ENCODE data around the gene PALD1. TPM values are rescaled to one million over a fixed set of nuclear protein-coding genes. Genes with fewer than 3 reads are reported as not detected.

The PALD1 gene
- total and polyA plus RNA-seq, 9 of the 15 experiments (the other 6 are each of a cell fraction or from before 2014, with no cell fraction given) = 0.03 to 0.29 (median 0.09) TPM; not detected in 2

DNA sequence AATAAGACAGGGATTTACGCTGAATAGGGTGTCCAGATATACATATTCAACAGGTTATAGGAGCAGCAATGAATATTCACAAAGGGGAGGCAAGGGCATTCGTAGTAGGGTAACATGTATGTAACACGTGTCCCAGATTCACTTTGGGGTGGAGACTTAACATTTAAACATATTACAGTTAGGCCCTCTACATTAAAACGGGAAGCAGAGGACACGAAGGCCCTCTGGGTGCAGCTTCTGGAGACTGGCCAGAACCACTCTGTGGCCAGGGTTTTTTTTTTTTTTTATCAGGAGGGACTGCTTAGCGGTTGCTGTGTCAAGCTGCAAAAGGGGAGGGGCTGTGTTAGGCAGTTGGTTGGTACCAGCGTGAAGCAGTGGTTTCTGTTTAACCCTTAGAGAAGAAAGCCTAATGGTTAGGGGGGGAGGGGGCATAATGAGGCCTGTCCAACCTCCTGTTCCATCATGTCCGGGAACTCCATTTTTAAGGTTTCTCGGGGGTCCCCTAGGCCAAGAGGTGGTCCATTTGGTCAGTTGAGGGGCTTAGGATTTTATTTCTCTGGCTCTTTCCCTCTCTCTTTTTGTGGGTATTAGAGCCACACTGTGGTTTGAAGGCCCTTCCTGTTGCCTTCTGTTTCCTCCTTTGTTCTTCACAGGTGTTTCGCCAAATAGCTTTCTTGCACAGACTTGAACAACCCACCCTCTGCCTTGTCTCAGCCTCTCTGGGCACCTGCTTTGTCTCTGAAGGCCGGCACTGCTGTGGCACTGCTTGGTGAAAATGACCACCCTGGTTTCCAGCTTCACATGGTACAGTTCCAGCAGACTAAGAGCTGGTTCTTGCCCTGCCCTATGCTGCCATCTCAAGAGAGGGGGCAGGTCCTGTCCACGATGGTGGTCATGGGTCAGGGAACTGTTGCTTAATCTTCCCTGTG lies 97.6 kb downstream of the PALD1 start (continued):
- TF ChIP-seq, protein P1, sequence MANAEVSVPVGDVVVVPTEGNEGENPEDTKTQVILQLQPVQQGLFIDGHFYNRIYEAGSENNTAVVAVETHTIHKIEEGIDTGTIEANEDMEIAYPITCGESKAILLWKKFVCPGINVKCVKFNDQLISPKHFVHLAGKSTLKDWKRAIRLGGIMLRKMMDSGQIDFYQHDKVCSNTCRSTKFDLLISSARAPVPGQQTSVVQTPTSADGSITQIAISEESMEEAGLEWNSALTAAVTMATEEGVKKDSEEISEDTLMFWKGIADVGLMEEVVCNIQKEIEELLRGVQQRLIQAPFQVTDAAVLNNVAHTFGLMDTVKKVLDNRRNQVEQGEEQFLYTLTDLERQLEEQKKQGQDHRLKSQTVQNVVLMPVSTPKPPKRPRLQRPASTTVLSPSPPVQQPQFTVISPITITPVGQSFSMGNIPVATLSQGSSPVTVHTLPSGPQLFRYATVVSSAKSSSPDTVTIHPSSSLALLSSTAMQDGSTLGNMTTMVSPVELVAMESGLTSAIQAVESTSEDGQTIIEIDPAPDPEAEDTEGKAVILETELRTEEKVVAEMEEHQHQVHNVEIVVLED (CRISPR knock-in tag; IDR thresholded peaks at IDR 0.05) = no peak
- TF ChIP-seq ZNF780A (CRISPR knock-in tag; IDR thresholded peaks at IDR 0.05) = no peak
- no peak for TF ChIP-seq MCM3 (IDR thresholded peaks at IDR 0.05)
- 0 out of 2 replicates have a peak, but pooled peaks have one; percentile 29 for TF ChIP-seq PML (IDR thresholded peaks at IDR 0.05; ENCODE audit: low read length)

DNA sequence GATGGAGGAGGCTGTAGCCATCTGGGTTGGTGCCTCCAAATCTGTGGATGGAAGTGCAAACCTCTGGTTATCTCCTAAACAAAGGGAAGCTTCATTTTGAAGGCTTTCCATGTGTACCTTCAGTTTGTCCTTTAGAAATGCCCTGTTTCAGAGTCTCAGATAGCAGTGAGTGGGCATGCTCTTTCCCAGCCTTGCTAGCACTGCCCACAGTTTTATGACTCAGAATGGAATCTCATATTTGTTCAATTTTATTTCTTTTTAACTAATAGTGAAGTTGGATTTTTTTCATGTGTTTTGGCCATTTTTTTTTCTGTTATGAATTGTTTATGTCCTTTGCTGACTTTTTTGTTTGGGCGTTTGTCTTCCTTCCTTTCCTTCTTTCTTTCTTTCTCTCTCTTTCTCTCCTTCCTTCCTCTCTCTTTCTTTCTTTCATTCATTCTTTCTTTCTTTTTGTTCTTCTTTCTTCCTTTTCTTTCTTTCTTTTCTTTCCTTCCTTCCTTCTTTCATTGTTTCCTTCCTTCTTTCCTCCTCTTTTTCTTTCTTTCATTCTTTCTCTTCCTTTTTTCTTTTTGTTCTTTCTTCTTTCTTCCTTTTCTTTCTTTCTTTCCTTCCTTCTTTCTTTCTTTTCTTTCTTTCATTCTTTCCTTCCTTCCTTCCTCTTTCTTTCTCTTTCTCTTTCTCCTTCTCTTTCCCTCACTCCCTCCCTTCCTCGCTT lies 98.4 kb downstream of the PALD1 start:
- BruUV-seq (replicated peaks) = no TSS peak
- ChIA-PET CTCF (ENCODE audit: low intra/inter-chr PET ratio) (no interaction called here), POLR2A (interaction anchor here (0.6 to 2.0 kb wide), 9 partner anchors 9 to 193 kb away, joined by 3 to 19 read pairs (median 4); no protein-coding TSS in a partner anchor)
- no peak for FAIRE-seq
- H4K20me1 ChIP-seq (replicated peaks; ENCODE audit: control insufficient read depth, insufficient read depth, low read length) = no peaks in the 10 kb centered on the region
- WGBS (ENCODE audit: insufficient coverage, low coverage, missing lambda C conversion rate) = 32% methylated on average over 2 of the region's 2 CpGs
- H2AFZ ChIP-seq (ENCODE audit: low read depth, low read length) = peak overlapping the region; percentile 81
- H3K4me2 ChIP-seq (ENCODE audit: insufficient read depth, low read length) = peak overlapping the region; percentile 64
- ATAC-seq = peak; percentile 11
- H3K9ac ChIP-seq (ENCODE audit: insufficient read depth in 1 of 2, low read depth in 2 of 2, low read length in 2 of 2) = peak overlapping the region in 1 of 2 experiments; percentile 61; a peak in 1 of 4 replicates
- peaks cover 4% of the 10 kb centered on the region for H3K9me1 ChIP-seq (ENCODE audit: control insufficient read depth, insufficient read depth, low read length)
- H3K27ac ChIP-seq (ENCODE audit: extremely low read depth, low read depth, low read length) = peak overlapping the region; percentile 70
- H3K79me2 ChIP-seq (ENCODE audit: control insufficient read depth, insufficient read depth, low read length) = no peaks in the 10 kb centered on the region
- no peak for DNase-seq (ENCODE audit: extremely low read depth in 1 of 4, low spot score in 3 of 4)
- no peaks in the 10 kb centered on the region for H3K9me3 ChIP-seq (replicated peaks; ENCODE audit: control insufficient read depth, insufficient read depth, low read depth, low read length)
- H3K4me1 ChIP-seq (replicated peaks in 1 of 2; ENCODE audit: control insufficient read depth in 2 of 2, insufficient read depth in 2 of 2, low read length in 2 of 2) = peaks cover 37 to 57% of the 10 kb centered on the region in 2 experiments
- H3K4me3 ChIP-seq = no peak overlapping the region
- intact Hi-C loops (cut with micrococcal nuclease) (loop anchor here (5.0 kb wide), 1 partner anchor 40 kb away; no protein-coding TSS in a partner anchor), in situ Hi-C loops (cut with MboI) (no loop called here)
- H3K27me3 ChIP-seq (ENCODE audit: control insufficient read depth in 2 of 2, insufficient read depth in 2 of 2, low read length in 2 of 2) = no peaks in the 10 kb centered on the region
- H3K36me3 ChIP-seq (ENCODE audit: control insufficient read depth, insufficient read depth, low read length) = no peaks in the 10 kb centered on the region
- TF ChIP-seq RBM14 (IDR thresholded peaks at IDR 0.05; ENCODE audit: borderline replicate concordance, insufficient read depth, low read depth, low read length) (no peak), FOXK1 (CRISPR knock-in tag; IDR thresholded peaks at IDR 0.05; ENCODE audit: borderline replicate concordance) (no peak), ZNF584 (CRISPR knock-in tag; IDR thresholded peaks at IDR 0.05; ENCODE audit: low read depth) (no peak), TEAD2 (tag; IDR thresholded peaks at IDR 0.05) (no peak), ZNF780A (CRISPR knock-in tag; IDR thresholded peaks at IDR 0.05) (no peak), PHF21A (IDR thresholded peaks at IDR 0.05; ENCODE audit: borderline replicate concordance, low read depth) (no peak), HLTF (IDR thresholded peaks at IDR 0.05) (peak; percentile 16; the same call in 1 of the 2 replicates)
